GM15510 (cell line): ENCODE measurements around the gene COG5.

Experiments used
- POLR2A ChIP-seq: IDR thresholded peaks from 3 replicates; pipeline ENCODE4 v1.6.1; 2011; ENCODE audit warnings: borderline replicate concordance; ENCODE audit not compliant: insufficient read length; ENCODE audit errors: extremely low read depth

Gene COG5

GRCh38 chr7:107559864-107560263, 3.9 kb downstream of the COG5 start:
- TF ChIP-seq POLR2A, result no peak

DNA sequence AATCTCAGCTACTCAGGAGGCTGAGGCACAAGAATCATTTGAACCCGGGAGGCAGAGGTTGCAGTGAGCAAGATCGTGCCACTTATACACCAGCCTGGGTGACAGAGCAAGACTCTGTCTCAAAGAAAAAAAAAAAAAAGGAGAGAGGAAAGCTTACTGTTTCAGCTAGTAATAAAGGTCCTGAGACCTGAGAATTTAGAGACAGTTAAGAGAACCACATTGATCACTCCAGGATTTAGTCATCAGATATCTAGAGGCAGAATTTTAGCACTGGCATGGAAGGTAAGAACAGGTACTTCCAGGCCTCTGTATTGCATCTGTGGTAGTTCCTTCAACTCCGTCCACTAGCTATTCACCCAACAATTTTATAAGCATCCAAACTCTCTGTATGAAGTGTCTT, 7.8 kb downstream of the COG5 start:
- no peak for TF ChIP-seq POLR2A

DNA sequence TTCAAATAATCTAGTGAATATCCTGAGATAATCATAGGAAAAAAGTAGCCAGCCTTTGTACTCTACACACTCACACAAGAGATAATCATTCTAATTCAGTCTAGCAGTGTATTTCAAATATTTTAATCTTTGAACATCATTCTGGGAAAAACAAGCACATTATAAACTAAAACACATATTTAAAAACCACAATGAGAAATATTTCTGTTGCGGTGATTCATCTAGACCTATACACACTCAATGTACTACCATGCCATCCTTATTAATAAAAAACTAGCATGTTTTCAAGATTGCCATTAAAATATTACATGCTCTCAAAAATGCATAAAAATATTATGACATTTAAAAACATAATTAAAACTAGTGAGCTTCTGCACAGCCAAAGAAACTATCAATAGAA, 11.8 kb downstream of the COG5 start:
- TF ChIP-seq POLR2A, result no peak

DNA sequence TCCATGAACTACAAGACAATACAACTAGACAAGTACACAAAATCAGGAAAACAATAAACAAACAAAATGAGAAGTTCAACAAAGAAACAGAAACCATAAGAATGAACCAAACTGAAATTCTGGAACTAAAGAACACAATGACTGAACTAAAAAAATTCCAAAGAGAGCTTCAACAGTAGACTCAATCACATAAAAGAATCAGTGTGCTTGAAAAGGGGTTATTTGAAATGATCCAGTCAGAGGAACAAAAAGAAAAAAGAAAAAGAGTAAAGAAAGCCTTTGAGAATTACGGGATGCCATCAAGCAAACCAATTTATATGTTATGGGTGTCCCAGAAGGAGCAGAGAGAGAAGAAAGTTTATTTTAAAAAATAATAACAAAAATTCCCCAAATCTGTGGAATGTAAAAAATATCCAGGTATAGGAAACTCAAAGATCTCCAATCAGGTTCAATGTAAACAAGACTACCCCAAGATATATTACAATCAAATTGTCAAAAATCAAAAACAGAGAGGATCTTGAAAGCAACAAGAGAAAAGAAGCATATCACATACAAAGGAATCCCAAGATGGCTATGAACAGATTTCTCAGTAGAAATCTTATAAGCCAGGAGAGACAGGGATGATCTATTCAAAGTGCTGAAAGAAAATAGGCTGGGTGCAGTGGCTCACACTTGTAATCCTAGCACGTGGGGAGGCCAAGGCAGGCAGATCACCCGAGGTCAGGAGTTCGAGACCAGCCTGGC, 18.7 kb downstream of the COG5 start:
- no peak for TF ChIP-seq POLR2A

GRCh38 chr7:107543338-107543993, 20.3 kb downstream of the COG5 start:
- TF ChIP-seq POLR2A, result no peak

GRCh38 chr7:107538001-107538400, 25.7 kb downstream of the COG5 start:
- no peak for TF ChIP-seq POLR2A

DNA sequence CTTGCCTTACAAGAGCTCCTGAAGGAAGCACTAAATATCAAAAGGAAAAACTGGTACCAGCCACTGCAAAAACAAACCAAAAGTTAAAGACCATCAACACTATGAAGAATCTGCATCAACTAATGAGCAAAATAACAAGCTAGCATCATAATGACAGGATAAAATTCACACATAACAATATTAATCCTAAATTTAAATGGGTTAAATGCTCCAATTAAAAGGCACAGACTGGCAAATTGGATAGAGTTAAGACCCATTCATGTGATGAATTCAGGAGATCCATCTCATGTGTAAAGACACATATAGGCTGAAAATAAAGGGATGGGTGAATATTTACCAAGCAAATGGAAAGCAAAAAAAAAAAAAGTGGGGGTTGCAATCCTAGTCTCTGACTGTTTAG, 29.6 kb downstream of the COG5 start:
- no peak for TF ChIP-seq POLR2A

- no peak for TF ChIP-seq POLR2A
These were observed 33.0 kb downstream of the COG5 start for GRCh38 chr7:107530751-107531150.

DNA sequence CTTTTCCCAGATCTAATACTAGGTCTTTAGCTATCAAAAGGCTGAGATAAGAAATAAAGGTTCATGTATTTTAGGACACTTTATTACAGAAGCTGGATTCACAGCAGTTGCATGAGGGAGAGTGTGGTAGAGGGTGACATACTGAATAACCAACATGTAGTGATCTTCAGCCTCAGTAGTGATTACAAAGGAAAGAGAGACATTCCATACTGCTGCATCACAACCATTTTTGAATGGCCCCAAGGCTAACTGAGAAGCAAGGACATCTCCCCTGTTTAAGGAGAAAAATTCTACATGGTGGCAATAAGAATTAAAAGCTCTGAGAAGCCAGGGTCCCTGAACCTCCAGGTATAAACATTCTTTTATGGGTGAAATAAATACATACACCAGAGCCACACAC, 35.3 kb downstream of the COG5 start:
- TF ChIP-seq POLR2A, result no peak

DNA sequence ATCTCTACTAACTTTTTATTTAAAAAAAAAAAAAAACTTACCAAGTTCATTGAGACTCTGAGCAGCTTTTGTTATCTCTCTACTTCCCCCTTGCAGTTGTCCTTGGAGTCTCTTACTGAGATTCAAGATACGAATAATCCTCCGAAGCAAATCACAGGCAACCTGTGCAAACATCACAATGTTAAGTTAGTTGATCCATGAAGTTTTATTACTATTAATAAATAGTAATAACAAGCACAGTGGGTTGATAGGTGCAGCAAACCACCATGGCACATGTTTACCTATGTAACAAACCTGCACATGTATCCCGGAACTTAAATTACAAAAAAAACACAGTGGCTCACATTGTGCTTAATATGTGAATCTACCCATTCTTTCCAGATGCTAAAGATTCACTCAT, 36.5 kb downstream of the COG5 start:
- no peak for TF ChIP-seq POLR2A

DNA sequence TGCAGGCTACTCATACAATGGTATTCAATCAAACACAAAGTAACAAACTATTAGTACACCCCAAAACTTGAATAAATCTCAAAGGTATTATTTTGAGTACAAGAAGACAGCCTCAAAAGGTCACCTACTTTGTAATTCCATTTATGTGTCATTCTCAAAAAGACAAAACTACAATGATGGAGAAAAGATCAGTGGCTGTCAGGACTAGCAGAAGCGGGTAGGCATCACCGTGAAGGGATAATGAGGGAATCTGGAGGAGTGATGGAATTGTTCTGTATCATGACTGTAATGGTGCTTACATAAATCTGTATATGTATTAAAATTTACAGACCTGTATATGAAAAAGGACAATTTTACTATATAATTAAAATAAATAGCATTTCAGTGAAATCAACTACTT, 37.0 kb downstream of the COG5 start:
- no peak for TF ChIP-seq POLR2A

DNA sequence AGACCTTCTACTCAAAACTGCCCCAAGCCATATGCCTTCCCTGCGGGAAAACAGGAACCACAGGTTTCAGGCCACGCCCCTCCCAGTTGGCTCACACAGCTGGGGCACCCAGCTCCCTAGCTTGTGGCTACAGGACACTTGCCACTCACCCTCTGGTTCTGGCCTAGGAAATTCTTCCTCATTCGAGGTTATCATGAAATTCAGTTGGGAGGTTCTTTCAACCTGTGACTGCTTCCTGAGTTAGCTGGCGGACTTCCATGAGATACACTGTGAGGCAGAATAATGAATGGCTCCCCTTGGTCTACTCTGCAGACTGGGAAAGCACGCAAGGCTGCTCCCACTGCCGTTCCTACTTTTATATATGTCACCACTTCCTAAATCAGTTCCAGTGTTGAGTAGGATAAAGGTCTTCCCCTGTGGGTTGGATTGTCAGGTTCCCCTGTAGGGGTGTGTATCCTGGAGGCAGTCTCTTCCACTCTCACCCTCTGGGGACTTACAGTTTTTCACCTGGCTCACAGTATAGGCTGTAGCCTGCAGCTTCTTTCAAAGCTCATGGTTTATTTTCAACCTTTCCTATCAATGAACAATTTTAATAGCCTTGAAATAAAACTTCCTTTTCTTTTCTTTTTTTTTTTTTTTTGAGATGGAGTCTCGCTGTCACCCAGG, 56.9 kb downstream of the COG5 start:
- TF ChIP-seq POLR2A, result no peak

- no peak for TF ChIP-seq POLR2A
These were observed 57.6 kb downstream of the COG5 start for GRCh38 chr7:107505997-107506673.

DNA sequence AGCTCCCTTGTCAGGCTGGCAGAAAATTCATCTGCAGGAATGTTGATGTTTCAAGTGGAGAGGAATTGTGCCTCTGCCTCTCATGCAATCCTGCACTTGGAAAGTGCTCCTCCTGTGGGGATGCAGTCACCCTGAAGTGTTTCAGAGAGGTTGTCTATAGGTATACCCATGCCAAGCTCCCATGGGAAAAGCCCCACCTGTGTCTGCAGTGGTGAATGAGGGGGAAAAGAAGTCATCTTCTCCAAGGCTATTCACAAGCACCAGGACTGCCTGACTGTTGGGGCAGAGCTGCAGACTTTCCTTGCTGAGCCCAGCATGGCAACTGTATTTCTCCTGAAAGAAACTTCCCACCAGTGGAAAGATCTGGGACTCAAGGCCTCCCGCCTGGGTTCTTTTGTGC, 58.4 kb downstream of the COG5 start:
- TF ChIP-seq POLR2A, result no peak

- no peak for TF ChIP-seq POLR2A
These were observed 60.0 kb downstream of the COG5 start for GRCh38 chr7:107503687-107504086.

- no peak for TF ChIP-seq POLR2A
These were observed 60.9 kb downstream of the COG5 start for GRCh38 chr7:107502797-107503196.

- no peak for TF ChIP-seq POLR2A
These were observed 61.6 kb downstream of the COG5 start for GRCh38 chr7:107502154-107502553.
